ENCODE results near the gene ERP44.

DNA sequence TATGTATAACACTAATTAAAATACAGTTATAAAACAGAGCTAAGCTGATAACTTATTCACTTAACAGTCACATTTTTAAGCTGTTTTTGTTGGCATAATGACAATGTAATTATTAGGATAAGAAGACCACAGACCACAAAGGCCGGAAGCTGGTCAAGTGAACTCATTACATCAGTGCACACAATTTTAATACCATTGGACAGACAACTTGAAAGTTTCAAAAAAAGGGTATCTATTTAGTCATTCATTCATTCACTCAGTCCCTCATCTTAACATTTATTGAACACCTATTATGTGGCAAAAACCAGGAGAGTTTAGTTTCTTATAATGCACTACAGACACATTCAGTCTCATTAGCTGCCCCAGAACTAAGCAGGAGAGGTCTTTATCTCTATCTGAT, 11.6 kb downstream of the ERP44 start:
- TF ChIP-seq, protein P1, sequence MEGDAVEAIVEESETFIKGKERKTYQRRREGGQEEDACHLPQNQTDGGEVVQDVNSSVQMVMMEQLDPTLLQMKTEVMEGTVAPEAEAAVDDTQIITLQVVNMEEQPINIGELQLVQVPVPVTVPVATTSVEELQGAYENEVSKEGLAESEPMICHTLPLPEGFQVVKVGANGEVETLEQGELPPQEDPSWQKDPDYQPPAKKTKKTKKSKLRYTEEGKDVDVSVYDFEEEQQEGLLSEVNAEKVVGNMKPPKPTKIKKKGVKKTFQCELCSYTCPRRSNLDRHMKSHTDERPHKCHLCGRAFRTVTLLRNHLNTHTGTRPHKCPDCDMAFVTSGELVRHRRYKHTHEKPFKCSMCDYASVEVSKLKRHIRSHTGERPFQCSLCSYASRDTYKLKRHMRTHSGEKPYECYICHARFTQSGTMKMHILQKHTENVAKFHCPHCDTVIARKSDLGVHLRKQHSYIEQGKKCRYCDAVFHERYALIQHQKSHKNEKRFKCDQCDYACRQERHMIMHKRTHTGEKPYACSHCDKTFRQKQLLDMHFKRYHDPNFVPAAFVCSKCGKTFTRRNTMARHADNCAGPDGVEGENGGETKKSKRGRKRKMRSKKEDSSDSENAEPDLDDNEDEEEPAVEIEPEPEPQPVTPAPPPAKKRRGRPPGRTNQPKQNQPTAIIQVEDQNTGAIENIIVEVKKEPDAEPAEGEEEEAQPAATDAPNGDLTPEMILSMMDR (IDR thresholded peaks at IDR 0.05), result no peak
- TF ChIP-seq POLR2A (IDR thresholded peaks at IDR 0.05), result no peak
